ENCODE measurements around the gene TCAF2. TPM values are rescaled to one million over a fixed set of nuclear protein-coding genes. Genes with fewer than 3 reads are reported as not detected.
"Not testable (repeated sequence)": the region's sequence is repeated elsewhere in the genome, so short reads cannot be mapped to it uniquely, and the experiment has no call there.

Gene TCAF2
- total RNA-seq, result 1 to 10 TPM; 3.6 to 6.3 TPM
- polyA plus RNA-seq, result 1 to 10 TPM in 1 of 2 donors, under 1 TPM in 1; 0.50 to 1.9 TPM
- long read RNA-seq, donor 1, partial matches to known transcripts, result 2 of 7 reads
- long read RNA-seq, donor 1, other reads (novel, unspliced or antisense), result 5 of 7 reads
- long read RNA-seq, donor 2, partial matches to known transcripts, result 0 of 1 reads
- long read RNA-seq, donor 2, other reads (novel, unspliced or antisense), result 1 of 1 reads

DNA sequence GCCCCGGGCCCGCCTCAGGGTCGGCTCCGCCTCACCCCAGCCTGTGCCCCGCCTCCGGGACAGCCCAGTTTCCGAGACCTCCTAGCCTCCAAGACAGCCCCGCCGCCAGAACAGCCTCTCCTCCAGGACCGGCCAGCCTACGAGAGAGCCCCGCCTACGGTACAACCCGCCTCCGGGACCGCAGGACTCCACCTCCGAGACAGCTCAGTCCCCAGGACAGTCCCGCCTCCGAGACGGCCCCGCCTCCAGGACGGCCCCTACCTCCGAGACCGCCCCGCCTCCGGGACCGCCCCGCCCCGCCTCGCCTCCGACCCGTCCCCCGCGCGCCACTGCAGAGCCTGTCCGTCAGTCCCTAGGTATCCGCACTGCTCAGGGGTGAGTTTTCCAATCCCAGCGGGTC is at the start of gene TCAF2:
TCAF2 (plus strand) TSS at position 329 of the 400 bp plus-strand sequence.
- 0% methylated on average over 15 of the region's 38 CpGs; no CpG with 5 or more reads in 1 of the 2 donors for WGBS, 2 donors
- DNase-seq (peak; percentile 89 to 90), ATAC-seq (ENCODE audit: low FRiP score) (peak; percentile 98)
- intact Hi-C loops (cut with DNase I); H3K4me3 ChIP-seq (ENCODE audit: low read length in 2 of 2); H3K36me3 ChIP-seq (ENCODE audit: control insufficient read depth in 1 of 2, insufficient read depth in 2 of 2, low read length in 1 of 2); H3K27ac ChIP-seq (ENCODE audit: low read depth in 1 of 2, low read length in 2 of 2); H3K27me3 ChIP-seq (ENCODE audit: control insufficient read depth in 1 of 2, insufficient read depth in 2 of 2, low read length in 1 of 2); H3K4me1 ChIP-seq (ENCODE audit: control insufficient read depth in 1 of 2, insufficient read depth in 2 of 2, low read length in 2 of 2); H3K9me3 ChIP-seq (ENCODE audit: control insufficient read depth, low read length): not testable (repeated sequence)

DNA sequence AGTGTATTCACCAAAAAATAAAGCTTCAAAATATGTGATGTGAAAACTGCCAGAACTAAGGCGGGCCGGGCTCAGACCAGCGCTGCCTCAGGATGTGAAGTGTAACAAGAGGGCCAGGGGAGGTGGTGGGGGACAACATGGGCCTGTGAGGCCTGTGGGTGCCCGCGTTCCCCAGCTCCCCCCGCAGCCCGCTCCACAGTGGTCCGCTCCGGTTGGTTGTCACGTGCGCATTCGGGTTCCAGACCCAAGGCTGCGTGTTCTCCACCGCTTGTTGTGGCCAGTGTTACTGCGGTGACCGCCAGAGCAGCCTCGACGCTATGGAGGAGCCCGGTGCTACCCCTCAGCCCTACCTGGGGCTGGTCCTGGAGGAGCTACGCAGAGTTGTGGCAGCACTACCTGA is 49.3 kb upstream of the TCAF2 start, which contains the start of gene CTAGE15:
CTAGE15 (plus strand) TSS at position 301 of the 400 bp plus-strand sequence; CDS start at position 318, 17 bp downstream.
- H3K9me3 ChIP-seq (ENCODE audit: control insufficient read depth, low read length); H3K4me1 ChIP-seq (ENCODE audit: control insufficient read depth in 1 of 2, insufficient read depth in 2 of 2, low read length in 2 of 2); DNase-seq; ATAC-seq (ENCODE audit: low FRiP score); H3K4me3 ChIP-seq (ENCODE audit: low read length in 2 of 2); H3K36me3 ChIP-seq (ENCODE audit: control insufficient read depth in 1 of 2, insufficient read depth in 2 of 2, low read length in 1 of 2); intact Hi-C loops (cut with DNase I); H3K27me3 ChIP-seq (ENCODE audit: control insufficient read depth in 1 of 2, insufficient read depth in 2 of 2, low read length in 1 of 2); H3K27ac ChIP-seq (ENCODE audit: low read depth in 1 of 2, low read length in 2 of 2): not testable (repeated sequence)
- 87 to 92% methylated on average over 6 to 8 of the region's 20 CpGs for WGBS, 2 donors

DNA sequence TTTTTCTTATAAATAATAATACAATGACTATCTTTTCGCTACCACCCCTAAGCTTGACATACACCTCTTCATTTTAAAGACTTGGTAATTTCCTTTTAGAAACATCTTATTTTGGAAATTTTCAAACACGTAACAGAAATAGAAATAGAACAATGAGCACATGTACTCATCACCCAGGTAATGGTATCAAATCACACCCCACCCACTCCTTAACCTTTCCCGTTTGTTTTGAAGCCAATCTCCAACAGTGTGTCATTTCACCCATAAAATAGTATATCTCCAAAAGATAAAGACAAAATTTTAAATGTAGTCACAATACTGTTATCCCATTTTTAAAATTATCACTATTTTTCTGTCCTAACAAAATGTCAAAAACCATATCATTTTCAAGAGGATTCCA is 32.6 kb upstream of the TCAF2 start:
- H3K4me1 ChIP-seq (ENCODE audit: control insufficient read depth in 1 of 2, insufficient read depth in 2 of 2, low read length in 2 of 2); H3K27ac ChIP-seq (ENCODE audit: low read depth in 1 of 2, low read length in 2 of 2); H3K36me3 ChIP-seq (ENCODE audit: control insufficient read depth in 1 of 2, insufficient read depth in 2 of 2, low read length in 1 of 2); H3K27me3 ChIP-seq (ENCODE audit: control insufficient read depth in 1 of 2, insufficient read depth in 2 of 2, low read length in 1 of 2); intact Hi-C loops (cut with DNase I); H3K9me3 ChIP-seq (ENCODE audit: control insufficient read depth, low read length); DNase-seq; ATAC-seq (ENCODE audit: low FRiP score); H3K4me3 ChIP-seq (ENCODE audit: low read length in 2 of 2): not testable (repeated sequence)
- WGBS, 2 donors, result 71 to 72% methylated on average over 2 of the region's 3 CpGs

DNA sequence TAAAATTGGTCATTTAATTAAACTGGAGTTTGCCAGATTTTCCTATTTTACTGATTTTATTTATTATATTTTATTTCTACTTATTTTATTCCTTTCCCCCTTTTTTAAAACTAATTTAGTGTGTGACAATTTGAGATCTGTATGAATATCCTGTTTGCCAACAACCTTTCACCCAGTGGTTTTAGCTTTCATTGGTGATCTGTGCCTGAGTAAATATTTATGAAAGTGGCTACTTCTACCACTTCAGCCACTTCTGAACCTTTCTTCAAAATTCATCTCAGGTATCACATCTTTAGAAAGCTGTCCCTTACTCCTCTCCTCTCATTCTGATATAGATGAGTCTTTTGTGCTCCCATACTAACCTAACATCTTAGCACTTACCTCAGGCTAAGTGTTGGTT is 30.9 kb upstream of the TCAF2 start:
- DNase-seq; H3K36me3 ChIP-seq (ENCODE audit: control insufficient read depth in 1 of 2, insufficient read depth in 2 of 2, low read length in 1 of 2); H3K4me1 ChIP-seq (ENCODE audit: control insufficient read depth in 1 of 2, insufficient read depth in 2 of 2, low read length in 2 of 2); H3K4me3 ChIP-seq (ENCODE audit: low read length in 2 of 2); H3K27ac ChIP-seq (ENCODE audit: low read depth in 1 of 2, low read length in 2 of 2); ATAC-seq (ENCODE audit: low FRiP score); H3K9me3 ChIP-seq (ENCODE audit: control insufficient read depth, low read length); H3K27me3 ChIP-seq (ENCODE audit: control insufficient read depth in 1 of 2, insufficient read depth in 2 of 2, low read length in 1 of 2); intact Hi-C loops (cut with DNase I): not testable (repeated sequence)

DNA sequence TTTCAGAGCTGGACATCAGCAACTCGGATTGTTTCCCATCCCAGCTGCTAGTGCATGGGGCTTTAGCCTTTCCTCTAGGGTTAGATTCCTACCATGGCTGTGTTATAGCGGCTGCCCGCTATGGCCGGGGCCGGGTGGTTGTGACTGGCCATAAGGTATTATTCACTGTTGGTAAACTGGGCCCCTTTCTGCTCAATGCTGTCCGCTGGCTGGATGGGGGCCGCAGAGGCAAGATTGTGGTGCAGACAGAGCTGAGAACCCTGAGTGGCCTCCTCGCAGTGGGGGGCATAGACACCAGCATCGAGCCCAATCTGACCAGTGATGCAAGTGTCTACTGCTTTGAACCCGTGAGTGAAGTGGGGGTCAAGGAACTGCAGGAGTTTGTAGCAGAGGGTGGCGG is 22.7 kb upstream of the TCAF2 start:
- 89 to 98% methylated on average over 4 of the region's 11 CpGs for WGBS, 2 donors
- H3K9me3 ChIP-seq (ENCODE audit: control insufficient read depth, low read length); H3K4me3 ChIP-seq (ENCODE audit: low read length in 2 of 2); H3K4me1 ChIP-seq (ENCODE audit: control insufficient read depth in 1 of 2, insufficient read depth in 2 of 2, low read length in 2 of 2); H3K27ac ChIP-seq (ENCODE audit: low read depth in 1 of 2, low read length in 2 of 2); H3K27me3 ChIP-seq (ENCODE audit: control insufficient read depth in 1 of 2, insufficient read depth in 2 of 2, low read length in 1 of 2); H3K36me3 ChIP-seq (ENCODE audit: control insufficient read depth in 1 of 2, insufficient read depth in 2 of 2, low read length in 1 of 2); intact Hi-C loops (cut with DNase I): not testable (repeated sequence)
- peak in 1 of 2 donors; percentile 25 for DNase-seq
- ATAC-seq (ENCODE audit: low FRiP score), result peak; percentile 45

DNA sequence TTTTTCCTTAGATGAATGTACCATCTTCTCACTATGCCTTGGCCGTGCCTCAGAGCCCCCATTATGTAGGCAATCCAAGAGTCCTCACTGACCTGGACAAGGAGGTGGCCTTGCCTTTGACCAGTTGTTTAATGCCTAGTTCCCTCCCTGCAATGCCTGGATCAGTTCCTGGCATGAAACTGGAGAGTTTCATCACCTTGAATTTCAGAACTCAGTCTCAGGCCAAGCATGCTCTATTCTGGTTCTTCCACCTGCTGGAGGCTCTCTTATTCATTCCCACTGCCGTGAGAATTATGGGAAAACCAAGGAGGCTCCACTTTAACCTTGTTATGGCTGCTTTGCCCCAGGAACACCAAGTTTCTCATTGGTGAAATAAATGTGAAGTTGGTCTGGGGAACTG is 17.2 kb upstream of the TCAF2 start:
- H3K4me1 ChIP-seq (ENCODE audit: control insufficient read depth in 1 of 2, insufficient read depth in 2 of 2, low read length in 2 of 2); ATAC-seq (ENCODE audit: low FRiP score); H3K27ac ChIP-seq (ENCODE audit: low read depth in 1 of 2, low read length in 2 of 2); H3K27me3 ChIP-seq (ENCODE audit: control insufficient read depth in 1 of 2, insufficient read depth in 2 of 2, low read length in 1 of 2); DNase-seq; intact Hi-C loops (cut with DNase I); H3K9me3 ChIP-seq (ENCODE audit: control insufficient read depth, low read length); H3K4me3 ChIP-seq (ENCODE audit: low read length in 2 of 2); H3K36me3 ChIP-seq (ENCODE audit: control insufficient read depth in 1 of 2, insufficient read depth in 2 of 2, low read length in 1 of 2): not testable (repeated sequence)
- no CpG with 5 or more reads among the region's 2 CpGs for WGBS, 2 donors

DNA sequence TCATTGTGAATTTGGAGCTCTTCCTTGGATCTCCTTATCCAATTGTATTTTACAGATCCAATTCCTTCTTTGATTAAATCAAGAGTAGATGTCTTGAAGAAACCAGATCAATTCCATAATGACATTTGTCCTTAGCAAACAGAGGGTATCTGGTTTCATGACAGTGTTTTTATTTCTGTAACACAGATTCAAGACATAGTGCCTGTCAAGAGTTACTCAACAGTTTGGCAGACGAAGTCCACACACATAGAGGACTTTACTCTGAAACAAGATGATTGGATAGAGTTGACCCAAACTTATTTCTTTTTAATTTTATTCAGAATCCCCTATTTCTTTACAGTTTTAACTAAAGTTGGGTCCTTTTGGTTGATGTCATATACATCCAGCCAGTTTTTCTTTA is 14.7 kb upstream of the TCAF2 start:
- H3K9me3 ChIP-seq (ENCODE audit: control insufficient read depth, low read length); H3K27ac ChIP-seq (ENCODE audit: low read depth in 1 of 2, low read length in 2 of 2); H3K4me1 ChIP-seq (ENCODE audit: control insufficient read depth in 1 of 2, insufficient read depth in 2 of 2, low read length in 2 of 2); H3K4me3 ChIP-seq (ENCODE audit: low read length in 2 of 2); intact Hi-C loops (cut with DNase I); DNase-seq; H3K36me3 ChIP-seq (ENCODE audit: control insufficient read depth in 1 of 2, insufficient read depth in 2 of 2, low read length in 1 of 2); H3K27me3 ChIP-seq (ENCODE audit: control insufficient read depth in 1 of 2, insufficient read depth in 2 of 2, low read length in 1 of 2); ATAC-seq (ENCODE audit: low FRiP score): not testable (repeated sequence)
- no CpG with 5 or more reads among the region's 1 CpG for WGBS, 2 donors

DNA sequence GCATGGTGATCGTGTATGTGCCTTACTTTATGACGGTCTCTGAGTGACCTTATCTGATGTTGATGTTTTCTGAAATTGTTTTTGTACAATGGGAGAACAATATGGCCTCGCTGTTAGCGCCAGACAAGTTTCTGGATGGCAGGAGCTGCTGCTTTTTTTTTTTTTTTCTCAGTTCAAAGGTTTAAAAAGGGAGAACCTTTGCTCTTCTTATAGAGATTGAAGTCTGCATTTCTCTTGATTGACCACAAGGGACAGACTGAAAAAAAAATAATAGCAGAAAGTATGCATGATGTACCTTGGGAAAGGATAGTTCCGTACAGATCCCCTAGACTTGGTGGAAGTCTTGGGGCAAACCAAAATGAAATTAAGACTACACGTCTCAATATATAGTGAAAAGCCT is 5.2 kb upstream of the TCAF2 start:
- H3K36me3 ChIP-seq (ENCODE audit: control insufficient read depth in 1 of 2, insufficient read depth in 2 of 2, low read length in 1 of 2); H3K4me1 ChIP-seq (ENCODE audit: control insufficient read depth in 1 of 2, insufficient read depth in 2 of 2, low read length in 2 of 2); H3K27ac ChIP-seq (ENCODE audit: low read depth in 1 of 2, low read length in 2 of 2); H3K4me3 ChIP-seq (ENCODE audit: low read length in 2 of 2); H3K27me3 ChIP-seq (ENCODE audit: control insufficient read depth in 1 of 2, insufficient read depth in 2 of 2, low read length in 1 of 2); intact Hi-C loops (cut with DNase I); ATAC-seq (ENCODE audit: low FRiP score); H3K9me3 ChIP-seq (ENCODE audit: control insufficient read depth, low read length); DNase-seq: not testable (repeated sequence)
- 98 to 99% methylated on average over 3 of the region's 6 CpGs for WGBS, 2 donors

DNA sequence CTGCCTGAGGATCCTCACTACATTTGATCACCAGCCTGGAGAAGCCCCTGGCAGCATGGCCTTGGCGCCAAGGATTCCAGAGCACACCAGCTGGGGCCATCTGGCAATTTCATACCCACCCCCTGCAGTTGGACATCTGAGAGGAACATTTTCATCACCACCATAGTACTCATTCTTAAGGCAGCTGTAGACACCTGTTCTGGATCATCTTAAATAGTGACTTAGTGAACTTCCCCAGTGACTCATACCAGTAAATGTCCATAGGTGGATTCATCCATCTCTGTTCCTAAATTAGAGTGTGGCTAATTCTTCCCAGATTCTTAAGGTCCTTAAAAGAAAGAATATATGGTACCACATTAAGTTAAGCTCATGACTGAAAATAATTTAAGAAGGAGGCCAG is 3.6 kb upstream of the TCAF2 start:
- H3K36me3 ChIP-seq (ENCODE audit: control insufficient read depth in 1 of 2, insufficient read depth in 2 of 2, low read length in 1 of 2); H3K4me3 ChIP-seq (ENCODE audit: low read length in 2 of 2); DNase-seq; ATAC-seq (ENCODE audit: low FRiP score); H3K27me3 ChIP-seq (ENCODE audit: control insufficient read depth in 1 of 2, insufficient read depth in 2 of 2, low read length in 1 of 2); H3K4me1 ChIP-seq (ENCODE audit: control insufficient read depth in 1 of 2, insufficient read depth in 2 of 2, low read length in 2 of 2); intact Hi-C loops (cut with DNase I); H3K9me3 ChIP-seq (ENCODE audit: control insufficient read depth, low read length); H3K27ac ChIP-seq (ENCODE audit: low read depth in 1 of 2, low read length in 2 of 2): not testable (repeated sequence)
- WGBS, 2 donors, result no CpG with 5 or more reads among the region's 1 CpG
